ENCODE results near the gene NEK7. TPM values are rescaled to one million over a fixed set of nuclear protein-coding genes. Genes with fewer than 3 reads are reported as not detected.

NEK7 gene
- total and polyA plus RNA-seq, 7 donors = 15.2 to 312 (median 171) TPM

DNA sequence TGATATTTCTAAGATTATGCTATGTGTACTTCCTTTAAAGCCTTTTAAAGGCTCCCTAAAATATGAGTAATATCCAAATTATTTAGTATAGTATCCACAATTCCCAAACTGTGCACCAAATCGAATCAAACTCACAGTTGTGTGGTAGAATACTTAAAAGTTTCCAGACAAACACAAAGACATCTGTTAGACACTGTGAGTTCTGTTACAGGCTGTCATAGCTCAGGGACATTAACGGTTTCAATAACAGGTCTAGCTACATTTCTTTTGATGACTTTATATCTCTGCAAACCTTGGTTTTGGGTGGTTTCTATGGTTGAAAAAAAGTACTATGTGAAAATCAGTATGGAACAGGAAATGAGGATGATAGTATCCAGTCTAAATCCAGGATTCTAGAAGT, 36.9 kb upstream of the NEK7 start:
- intact Hi-C loops (cut with DNase I) = no loop called here
- Histone ChIP-seq H3K9me3 (no peaks in the 10 kb centered on the region), H3K36me3 (no peaks in the 10 kb centered on the region), H3K27ac (no peak overlapping the region), H3K4me3 (no peak overlapping the region), H3K4me1 (peaks cover 0 to 15% (median 6%) of the 10 kb centered on the region in 4 donors), H3K27me3 (no peaks in the 10 kb centered on the region)
- WGBS, 2 donors = 70 to 85% methylated on average over 2 of the region's 2 CpGs
- TF ChIP-seq POLR2A (IDR thresholded peaks at IDR 0.05) (no peak), POLR2AphosphoS5 (IDR thresholded peaks at IDR 0.05) (no peak), EP300 (IDR thresholded peaks at IDR 0.05) (no peak)
- TF ChIP-seq, protein P1, sequence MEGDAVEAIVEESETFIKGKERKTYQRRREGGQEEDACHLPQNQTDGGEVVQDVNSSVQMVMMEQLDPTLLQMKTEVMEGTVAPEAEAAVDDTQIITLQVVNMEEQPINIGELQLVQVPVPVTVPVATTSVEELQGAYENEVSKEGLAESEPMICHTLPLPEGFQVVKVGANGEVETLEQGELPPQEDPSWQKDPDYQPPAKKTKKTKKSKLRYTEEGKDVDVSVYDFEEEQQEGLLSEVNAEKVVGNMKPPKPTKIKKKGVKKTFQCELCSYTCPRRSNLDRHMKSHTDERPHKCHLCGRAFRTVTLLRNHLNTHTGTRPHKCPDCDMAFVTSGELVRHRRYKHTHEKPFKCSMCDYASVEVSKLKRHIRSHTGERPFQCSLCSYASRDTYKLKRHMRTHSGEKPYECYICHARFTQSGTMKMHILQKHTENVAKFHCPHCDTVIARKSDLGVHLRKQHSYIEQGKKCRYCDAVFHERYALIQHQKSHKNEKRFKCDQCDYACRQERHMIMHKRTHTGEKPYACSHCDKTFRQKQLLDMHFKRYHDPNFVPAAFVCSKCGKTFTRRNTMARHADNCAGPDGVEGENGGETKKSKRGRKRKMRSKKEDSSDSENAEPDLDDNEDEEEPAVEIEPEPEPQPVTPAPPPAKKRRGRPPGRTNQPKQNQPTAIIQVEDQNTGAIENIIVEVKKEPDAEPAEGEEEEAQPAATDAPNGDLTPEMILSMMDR (IDR thresholded peaks at IDR 0.05) = no peak
- DNase-seq = no peak

DNA sequence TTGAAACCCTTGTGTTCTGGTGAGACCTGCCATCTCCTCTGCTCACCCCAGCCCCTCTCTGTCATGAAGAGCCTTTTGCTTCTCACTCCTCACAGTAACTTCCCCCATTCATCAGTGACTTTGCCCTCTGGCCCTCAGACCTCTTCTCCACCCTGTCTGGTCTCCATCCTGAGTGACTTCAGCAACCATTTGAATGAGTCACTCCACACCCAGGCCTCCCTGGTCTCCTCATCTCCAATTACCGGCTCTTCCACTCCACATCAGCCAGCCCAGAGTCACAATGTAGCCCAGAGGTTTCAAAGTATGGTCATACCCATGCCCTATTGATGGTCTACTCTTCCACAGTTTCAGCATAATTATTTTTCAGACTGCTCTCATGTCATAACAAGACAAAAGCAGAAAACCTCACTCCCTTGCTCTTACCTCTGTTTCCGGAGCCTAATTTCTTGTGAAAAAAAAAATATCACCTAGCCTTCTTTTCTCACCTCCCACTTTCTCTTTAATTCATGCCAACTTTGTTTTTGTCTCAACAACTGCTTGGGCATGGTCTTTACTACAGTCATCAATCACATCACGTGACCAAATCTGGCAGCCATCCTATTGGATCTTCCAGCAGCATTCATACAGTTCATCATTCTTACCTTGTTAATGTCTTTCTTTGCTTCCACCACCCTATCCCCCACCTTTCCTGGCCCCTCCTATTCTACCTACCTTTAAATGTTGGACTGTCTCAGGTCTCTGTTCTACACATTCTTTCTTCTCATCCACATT, 35.6 kb upstream of the NEK7 start:
- WGBS, 2 donors = 78 to 93% methylated on average over 3 of the region's 3 CpGs
- no peak for TF ChIP-seq POLR2AphosphoS5 (IDR thresholded peaks at IDR 0.05)
- TF ChIP-seq EP300 (IDR thresholded peaks at IDR 0.05) = no peak
- TF ChIP-seq, protein P1 (IDR thresholded peaks at IDR 0.05) = no peak
- TF ChIP-seq POLR2A (IDR thresholded peaks at IDR 0.05) = no peak
- no peak for DNase-seq
- no peak overlapping the region for H3K4me3 ChIP-seq
- no peaks in the 10 kb centered on the region for H3K27me3 ChIP-seq
- H3K4me1 ChIP-seq = peaks cover 0 to 15% (median 6%) of the 10 kb centered on the region in 4 donors
- H3K36me3 ChIP-seq = no peaks in the 10 kb centered on the region
- H3K9me3 ChIP-seq = no peaks in the 10 kb centered on the region
- no peak overlapping the region for H3K27ac ChIP-seq
- intact Hi-C loops (cut with DNase I) = no loop called here

DNA sequence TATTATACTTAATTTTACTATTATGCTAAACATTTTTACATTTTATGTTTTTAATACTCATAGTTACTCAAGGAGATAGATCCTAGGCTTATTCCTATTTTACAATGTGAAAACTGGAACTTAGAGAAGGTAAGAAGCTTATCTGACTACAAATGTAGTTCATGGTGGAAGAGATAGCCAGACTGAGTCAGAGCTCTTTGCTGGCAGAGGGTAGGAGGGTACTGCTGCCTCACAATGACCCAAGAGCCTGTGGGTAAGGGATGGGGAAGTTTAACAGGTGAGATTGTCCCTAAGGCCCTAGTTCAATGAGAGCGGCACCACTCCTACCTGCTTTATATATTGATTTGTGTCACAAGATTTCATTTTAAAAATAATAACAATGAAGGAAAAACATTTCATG, 34.1 kb upstream of the NEK7 start:
- Histone ChIP-seq H3K4me1 (peaks cover 0 to 10% (median 4%) of the 10 kb centered on the region in 4 donors), H3K9me3 (no peaks in the 10 kb centered on the region), H3K27me3 (no peaks in the 10 kb centered on the region), H3K36me3 (no peaks in the 10 kb centered on the region), H3K27ac (no peak overlapping the region), H3K4me3 (no peak overlapping the region)
- TF ChIP-seq, protein P1 (IDR thresholded peaks at IDR 0.05) = no peak
- TF ChIP-seq POLR2A (IDR thresholded peaks at IDR 0.05) (no peak), EP300 (IDR thresholded peaks at IDR 0.05) (no peak), POLR2AphosphoS5 (IDR thresholded peaks at IDR 0.05) (no peak)
- DNase-seq = no peak
- intact Hi-C loops (cut with DNase I) = no loop called here
- WGBS, 2 donors = 95 to 98% methylated on average over 1 of the region's 1 CpG

DNA sequence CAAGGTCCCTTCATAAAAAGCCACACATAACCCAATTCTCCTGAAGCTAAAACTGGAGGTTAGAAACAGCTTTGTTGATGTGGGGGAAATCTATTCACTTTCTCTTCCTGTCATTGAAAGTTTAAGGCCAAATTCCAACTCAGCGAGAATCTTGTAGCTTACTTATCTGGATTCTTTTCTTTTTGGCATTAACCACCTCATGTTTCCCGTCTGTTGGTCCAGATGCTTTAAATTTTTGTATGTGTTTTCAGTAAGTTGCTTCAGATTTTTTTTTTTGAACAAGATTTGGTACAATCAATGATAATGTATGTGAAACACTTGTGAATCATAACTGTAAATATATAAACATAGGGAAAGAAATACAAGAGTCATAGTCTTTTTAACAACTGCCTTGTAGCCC, 33.7 kb upstream of the NEK7 start:
- TF ChIP-seq, protein P1 (IDR thresholded peaks at IDR 0.05) = no peak
- no peak for TF ChIP-seq POLR2A (IDR thresholded peaks at IDR 0.05)
- TF ChIP-seq POLR2AphosphoS5 (IDR thresholded peaks at IDR 0.05) = no peak
- no peak for TF ChIP-seq EP300 (IDR thresholded peaks at IDR 0.05)
- intact Hi-C loops (cut with DNase I) = no loop called here
- Histone ChIP-seq H3K36me3 (no peaks in the 10 kb centered on the region), H3K27me3 (no peaks in the 10 kb centered on the region), H3K4me3 (no peak overlapping the region), H3K9me3 (no peaks in the 10 kb centered on the region), H3K27ac (no peak overlapping the region), H3K4me1 (peaks cover 0 to 6% (median 2%) of the 10 kb centered on the region in 4 donors)
- WGBS, 2 donors = 54 to 78% methylated on average over 2 of the region's 2 CpGs
- DNase-seq = no peak

Data from sigmoid colon (tissue), 7 donors.